HepG2 (cell line): ENCODE measurements around the gene CPLX1. TPM values are rescaled to one million over a fixed set of nuclear protein-coding genes. Genes with fewer than 3 reads are reported as not detected.
A peak's percentile ranks its signal among the peaks of the same experiment; 100 is the strongest.

Experiments used
- ATAC-seq: fragments of 200-7000 bp; cut with Tn5 transposase; 3 replicates; pipeline ENCODE4 v1.9.1; 2020; ENCODE audit warnings: mild to moderate bottlenecking, moderate library complexity
- BruUV-seq: library from RNA; stranded (reverse); fragments of 400-500 nt; replicated peaks from 2 replicates; lab custom pipeline; 2021; lab: Mats Ljungman, UMichigan
- CTCF ChIA-PET: fragments of 300-600 bp; formaldehyde crosslinking; extraction: SDS; loops from one replicate; lab custom pipeline; 2021; ENCODE audit warnings: low total read pairs, inconsistent platforms, low intra/inter-chr PET ratio; lab: Yijun Ruan, JAX
- POLR2A ChIA-PET: fragments of 350-600 bp; sonication (Branson Sonifier 250); formaldehyde crosslinking; loops from one replicate; lab custom pipeline; 2020; ENCODE audit warnings: antibody characterized with exemption, inconsistent platforms; lab: Yijun Ruan, JAX
- DNase-seq: peaks from one replicate; pipeline ENCODE4 v3.0.0-alpha.2; 2015; ENCODE audit warnings: low spot score
- FAIRE-seq: peaks from 3 replicates; lab custom pipeline; 2011; peaks lifted over from hg19 to GRCh38; lab: Jason Lieb, UNC
- H2AFZ ChIP-seq: one replicate; pipeline ENCODE4 v1.6.1; 2011; ENCODE audit warnings: low read length, inconsistent platforms
- H3K27ac ChIP-seq: fragments of 300-600 bp; 3 replicates; pipeline ENCODE4 v1.8.0; 2011; ENCODE audit warnings: mixed run types, mild to moderate bottlenecking, mixed read lengths, low read length, inconsistent platforms; ENCODE audit not compliant: insufficient read depth; ENCODE audit errors: extremely low read length
- H3K27me3 ChIP-seq, 2 experiments: fragments of 200-600 bp in 1 of 2; 2 replicates in 1 of 2; 3 replicates in 1 of 2; pipeline versions ENCODE4 v1.6.0 to v1.8.0; 2011; ENCODE audit warnings: low read length in 2 of 2, mild to moderate bottlenecking in 2 of 2, moderate library complexity in 2 of 2, inconsistent platforms in 1 of 2; ENCODE audit not compliant: insufficient read depth in 2 of 2, control insufficient read depth in 1 of 2
- H3K36me3 ChIP-seq, 2 experiments: fragments of 200-600 bp in 1 of 2; replicated peaks in 1 of 2; 2 replicates in 1 of 2; 3 replicates in 1 of 2; pipeline versions ENCODE4 v1.5.1 to v1.8.0; 2011; ENCODE audit warnings: low read length in 2 of 2, inconsistent platforms in 1 of 2; ENCODE audit not compliant: insufficient read depth in 2 of 2, control insufficient read depth in 1 of 2
- H3K4me1 ChIP-seq: 2 replicates; pipeline ENCODE4 v1.5.1; 2012; ENCODE audit warnings: low read length, inconsistent platforms; ENCODE audit not compliant: insufficient read depth
- H3K4me2 ChIP-seq: 2 replicates; pipeline ENCODE4 v1.6.0; 2011; ENCODE audit warnings: low read depth, low read length, inconsistent platforms
- H3K4me3 ChIP-seq, 3 experiments: fragments of 200-600 bp in 1 of 3; sonication (generic), shearing (Covaris generic) in 1 of 3; replicated peaks in 1 of 3; 2 replicates each; pipeline ENCODE4 v1.5.1; 2011 to 2016; ENCODE audit warnings: low read length in 3 of 3, inconsistent platforms in 2 of 3, low read depth in 2 of 3, mild to moderate bottlenecking in 2 of 3, control low read depth in 1 of 3, mixed read lengths in 1 of 3; ENCODE audit not compliant: insufficient read depth in 1 of 3
- H3K79me2 ChIP-seq: one replicate; pipeline ENCODE4 v1.6.1; 2011; ENCODE audit warnings: low read length, inconsistent platforms; ENCODE audit not compliant: insufficient read depth
- H3K9ac ChIP-seq: 2 replicates; pipeline ENCODE4 v1.6.0; 2011; ENCODE audit warnings: mild to moderate bottlenecking, low read depth, low read length, inconsistent platforms; ENCODE audit not compliant: insufficient read depth
- H3K9me3 ChIP-seq: 2 replicates; pipeline ENCODE4 v1.5.1; 2012; ENCODE audit warnings: mild to moderate bottlenecking, low read length
- H4K20me1 ChIP-seq: 2 replicates; pipeline ENCODE4 v1.6.0; 2011; ENCODE audit warnings: inconsistent platforms, mild to moderate bottlenecking, low read length, moderate library complexity; ENCODE audit not compliant: insufficient read depth
- AGO2 ChIP-seq: fragments of 200-400 bp; formaldehyde crosslinking; optimal IDR thresholded peaks from 2 replicates; pipeline ENCODE3; 2017; ENCODE audit warnings: mild to moderate bottlenecking, low read depth, low read length, moderate library complexity
- MAFG ChIP-seq: sonication (generic); formaldehyde crosslinking; IDR thresholded peaks from 2 replicates; pipeline ENCODE4 v1.5.1; 2020; ENCODE audit warnings: mild to moderate bottlenecking, missing genetic modification reagents
- NPAS2 ChIP-seq: sonication (generic); formaldehyde crosslinking; IDR thresholded peaks from 2 replicates; pipeline ENCODE4 v1.8.0; 2022; ENCODE audit warnings: mild to moderate bottlenecking, missing genetic modification reagents, borderline replicate concordance
- ZNF275 ChIP-seq: sonication (generic); formaldehyde crosslinking; IDR thresholded peaks from 2 replicates; pipeline ENCODE4 v1.8.0; 2022; ENCODE audit warnings: missing genetic modification reagents, mild to moderate bottlenecking, inconsistent platforms, borderline replicate concordance
- WGBS: methylation state at CpG from one replicate; pipeline ENCODE4 v1.1.6; 2017; ENCODE audit warnings: low lambda C conversion rate; 5-methylcytosine and 5-hydroxymethylcytosine counted together
- in situ Hi-C: cut with HindIII; loops from 2 replicates; pipeline ENCODE4 v1.10.0; 2017; ENCODE audit warnings: low pct_unique_long_range_greater_than_20kb; ENCODE audit not compliant: extremely low pct_ligation_motif_present
- intact Hi-C: fragments of 100-400 bp; cut with micrococcal nuclease; formaldehyde crosslinking; loops from one replicate; pipeline ENCODE4 v1.10.0; 2022; ENCODE audit not compliant: unreplicated experiment
- polyA plus RNA-seq, 8 experiments: library from polyadenylated mRNA; depleted of rRNA in 3 of 8; stranded (reverse) in 7 of 8; unstranded in 1 of 8; fragments of >200 nt; fragmentation: Illumina TruSeq in 4 of 8; extraction: Trizol in 4 of 8; gene quantifications; 2 replicates each; pipeline versions ENCODE4 v1.2.1 to v1.2.3, GENCODE V29; 2011 to 2016; ENCODE audit warnings: low read depth in 4 of 8, missing spikeins in 1 of 8, mixed read lengths in 1 of 8; ENCODE audit not compliant: insufficient read depth in 1 of 8
- total RNA-seq, 5 experiments: library from RNA; depleted of rRNA; stranded (reverse); fragments of >200 nt; fragmentation: Illumina TruSeq; extraction: Trizol; gene quantifications; 2 replicates each; pipeline ENCODE4 v1.2.3, GENCODE V29; 2016; ENCODE audit warnings: low read depth in 1 of 5

The CPLX1 gene
- total and polyA plus RNA-seq, 2 of the 13 experiments (the other 11 are each of a cell fraction or from before 2014, with no cell fraction given): 0.18 TPM

- Histone ChIP-seq H4K20me1 (no peaks in the 10 kb centered on the region), H3K27me3 (no peaks in the 10 kb centered on the region), H3K9me3 (no peaks in the 10 kb centered on the region), H3K27ac (no peak overlapping the region), H2AFZ (no peak overlapping the region), H3K36me3 (peaks cover 9 to 27% of the 10 kb centered on the region in 2 experiments), H3K4me3 (no peak overlapping the region), H3K79me2 (no peaks in the 10 kb centered on the region), H3K9ac (no peak overlapping the region), H3K4me2 (no peak overlapping the region), H3K4me1 (peaks cover 22% of the 10 kb centered on the region)
- WGBS: 97% methylated on average over 27 of the region's 43 CpGs
- ChIA-PET POLR2A (no interaction called here), CTCF (no interaction called here)
- ATAC-seq (no peak), FAIRE-seq (no peak), DNase-seq (no peak)
- BruUV-seq: no TSS peak
- in situ Hi-C loops: no loop called here
- intact Hi-C loops: no loop called here
- TF ChIP-seq AGO2 (peak; percentile 61), MAFG (CRISPR knock-in tag) (no peak)
Observed at GRCh38 chr4:872241-872981, 46.5 kb upstream of the CPLX1 start.

- CTCF ChIA-PET: no interaction called here
- Histone ChIP-seq H3K27ac (no peak overlapping the region), H3K9me3 (no peaks in the 10 kb centered on the region), H3K4me3 (no peak overlapping the region), H3K79me2 (no peaks in the 10 kb centered on the region), H3K4me2 (no peak overlapping the region), H2AFZ (no peak overlapping the region), H4K20me1 (no peaks in the 10 kb centered on the region), H3K9ac (no peak overlapping the region), H3K4me1 (peaks cover 21% of the 10 kb centered on the region), H3K36me3 (peaks cover 9 to 29% of the 10 kb centered on the region in 2 experiments), H3K27me3 (no peaks in the 10 kb centered on the region)
- POLR2A ChIA-PET: no interaction called here
- intact Hi-C loops: no loop called here
- ATAC-seq (no peak), FAIRE-seq (no peak), DNase-seq (no peak)
- BruUV-seq: no TSS peak
- no peak for TF ChIP-seq ZNF275
- TF ChIP-seq NPAS2 (CRISPR knock-in tag): no peak
- WGBS: 95% methylated on average over 6 of the region's 9 CpGs
- in situ Hi-C loops: no loop called here
Observed at GRCh38 chr4:871484-871883, 45.6 kb upstream of the CPLX1 start.
